Tibial nerve (tissue), 4 donors: ENCODE data around the gene NRG2. TPM values are rescaled to one million over a fixed set of nuclear protein-coding genes. Genes with fewer than 3 reads are reported as not detected.

Experiments used
- DNase-seq, 2 donors: peaks; one replicate each; pipeline ENCODE4 v3.0.0-alpha.2; 2019; ENCODE audit warnings: low spot score in 2 of 2
- H3K27ac ChIP-seq, 4 donors: fragments of 200-600 bp; sonication (generic) in 3 of 4; one replicate each; pipeline ENCODE4 v1.5.1; 2017 to 2019; ENCODE audit warnings: mild to moderate bottlenecking in 1 of 4
- H3K27me3 ChIP-seq, 2 donors: fragments of 200-600 bp; sonication (generic) in 1 of 2; one replicate each; pipeline versions ENCODE4 v1.5.1 to v1.6.0; 2017 to 2019
- H3K36me3 ChIP-seq, 3 donors: fragments of 200-600 bp; sonication (generic); one replicate each; pipeline ENCODE4 v1.5.1; 2018 to 2019
- H3K4me1 ChIP-seq, 4 donors: fragments of 200-600 bp; sonication (generic) in 3 of 4; one replicate each; pipeline ENCODE4 v1.5.1; 2017 to 2019
- H3K4me3 ChIP-seq, 4 donors: fragments of 200-600 bp; sonication (generic) in 3 of 4; one replicate each; pipeline ENCODE4 v1.5.1; 2017 to 2019; ENCODE audit warnings: mild to moderate bottlenecking in 1 of 4, moderate library complexity in 1 of 4
- H3K9me3 ChIP-seq, 4 donors: fragments of 200-600 bp; sonication (generic) in 3 of 4; one replicate each; pipeline ENCODE4 v1.5.1; 2017 to 2019
- CTCF ChIP-seq, 5 experiments: fragments of 200-600 bp in 3 of 5; fragments of 450-650 bp in 2 of 5; sonication (generic) in 3 of 5; IDR thresholded peaks; one replicate each; pipeline ENCODE4 v1.5.1; 2016 to 2019; ENCODE audit warnings: antibody characterized with exemption in 5 of 5, mild to moderate bottlenecking in 3 of 5, moderate library complexity in 2 of 5
- EP300 ChIP-seq, 2 donors: sonication (generic); formaldehyde crosslinking; IDR thresholded peaks; one replicate each; pipeline ENCODE4 v1.6.1; 2017; ENCODE audit warnings: antibody characterized with exemption in 2 of 2, mild to moderate bottlenecking in 1 of 2
- POLR2A ChIP-seq, 2 donors: fragments of 450-650 bp; IDR thresholded peaks; one replicate each; pipeline ENCODE4 v1.6.1; 2017; ENCODE audit warnings: antibody characterized with exemption in 2 of 2, mild to moderate bottlenecking in 2 of 2, moderate library complexity in 2 of 2
- WGBS, 2 donors: methylation state at CpG; one replicate each; pipeline ENCODE4 v1.1.5; 2018; 5-methylcytosine and 5-hydroxymethylcytosine counted together
- total RNA-seq, 4 donors: library from RNA; depleted of rRNA; stranded (reverse); fragments of >200 nt; gene quantifications; one replicate each; pipeline ENCODE4 v1.1.0, GENCODE V29; 2016

Gene NRG2
- total RNA-seq, 4 donors from 2014 or later = 2.0 to 5.1 (median 3.4) TPM

- 94 to 95% methylated on average over 8 of the region's 8 CpGs for WGBS, 2 donors
These were observed 187.6 kb downstream of the NRG2 start for GRCh38 chr5:139855451-139855850.

GRCh38 chr5:139854953-139855352 is 188.1 kb downstream of the NRG2 start:
- no peak for TF ChIP-seq POLR2A (IDR thresholded peaks at IDR 0.05)
- no peak for TF ChIP-seq EP300 (IDR thresholded peaks at IDR 0.05)
- TF ChIP-seq CTCF (IDR thresholded peaks at IDR 0.05) = no peak
- Histone ChIP-seq H3K27me3 (no peaks in the 10 kb centered on the region), H3K27ac (no peak overlapping the region), H3K9me3 (no peaks in the 10 kb centered on the region), H3K36me3 (peaks cover 0 to 19% (median 0%) of the 10 kb centered on the region in 3 donors), H3K4me1 (no peaks in the 10 kb centered on the region), H3K4me3 (no peak overlapping the region)
- DNase-seq = no peak
- 95% methylated on average over 5 of the region's 5 CpGs for WGBS, 2 donors

More at GRCh38 chr5:139855451-139855850, 187.6 kb downstream of the NRG2 start:
- Histone ChIP-seq H3K9me3 (no peaks in the 10 kb centered on the region), H3K27ac (no peak overlapping the region), H3K36me3 (peaks cover 0 to 19% (median 0%) of the 10 kb centered on the region in 3 donors), H3K4me3 (no peak overlapping the region), H3K4me1 (no peaks in the 10 kb centered on the region), H3K27me3 (no peaks in the 10 kb centered on the region)
- TF ChIP-seq EP300 (IDR thresholded peaks at IDR 0.05) (no peak), POLR2A (IDR thresholded peaks at IDR 0.05) (no peak), CTCF (IDR thresholded peaks at IDR 0.05) (no peak)
- DNase-seq = no peak

DNA sequence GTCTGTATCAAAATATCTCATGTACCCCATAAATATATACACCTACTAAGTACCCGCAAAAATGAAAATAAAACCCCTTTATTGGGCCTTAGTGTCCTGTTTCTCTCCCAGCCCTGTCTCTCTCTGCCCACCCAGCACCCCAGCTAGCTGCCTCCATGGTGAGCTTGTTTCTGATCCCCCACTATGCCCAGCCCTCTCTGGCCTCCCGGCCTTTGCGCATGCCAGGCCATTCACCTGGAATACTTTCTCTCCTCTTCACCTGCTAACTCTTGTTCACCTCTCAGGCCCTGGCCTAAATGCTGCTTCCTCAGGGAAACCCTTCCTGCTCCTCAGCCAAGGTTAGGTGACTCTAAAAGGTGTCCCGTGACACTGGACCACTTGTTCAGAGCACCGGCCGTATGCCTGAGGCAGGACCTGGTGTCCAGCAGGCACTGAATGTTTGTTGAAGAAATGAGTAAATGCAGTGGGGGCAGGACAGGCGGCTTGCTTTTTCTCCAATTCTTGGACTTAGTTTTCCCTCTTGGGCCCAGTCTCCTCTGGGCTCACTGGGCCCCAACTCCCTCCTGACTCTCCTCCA is 189.0 kb downstream of the NRG2 start:
- TF ChIP-seq POLR2A (IDR thresholded peaks at IDR 0.05) = no peak
- TF ChIP-seq EP300 (IDR thresholded peaks at IDR 0.05) = no peak
- TF ChIP-seq CTCF (IDR thresholded peaks at IDR 0.05) = no peak
- no peaks in the 10 kb centered on the region for H3K27me3 ChIP-seq
- peaks cover 0 to 19% (median 0%) of the 10 kb centered on the region in 3 donors for H3K36me3 ChIP-seq
- H3K27ac ChIP-seq = no peak overlapping the region
- H3K4me3 ChIP-seq = no peak overlapping the region
- 92 to 93% methylated on average over 7 of the region's 7 CpGs for WGBS, 2 donors
- no peaks in the 10 kb centered on the region for H3K9me3 ChIP-seq
- H3K4me1 ChIP-seq = no peaks in the 10 kb centered on the region
- no peak for DNase-seq

GRCh38 chr5:139852696-139853095 is 190.4 kb downstream of the NRG2 start:
- Histone ChIP-seq H3K4me1 (peaks cover 0 to 9% (median 0%) of the 10 kb centered on the region in 4 donors), H3K27ac (no peak overlapping the region), H3K27me3 (no peaks in the 10 kb centered on the region), H3K9me3 (no peaks in the 10 kb centered on the region), H3K36me3 (peaks cover 0 to 19% (median 0%) of the 10 kb centered on the region in 3 donors), H3K4me3 (no peak overlapping the region)
- TF ChIP-seq POLR2A (IDR thresholded peaks at IDR 0.05) (no peak), EP300 (IDR thresholded peaks at IDR 0.05) (no peak), CTCF (IDR thresholded peaks at IDR 0.05) (no peak)
- no peak for DNase-seq
- WGBS, 2 donors = 90 to 93% methylated on average over 8 of the region's 8 CpGs

DNA sequence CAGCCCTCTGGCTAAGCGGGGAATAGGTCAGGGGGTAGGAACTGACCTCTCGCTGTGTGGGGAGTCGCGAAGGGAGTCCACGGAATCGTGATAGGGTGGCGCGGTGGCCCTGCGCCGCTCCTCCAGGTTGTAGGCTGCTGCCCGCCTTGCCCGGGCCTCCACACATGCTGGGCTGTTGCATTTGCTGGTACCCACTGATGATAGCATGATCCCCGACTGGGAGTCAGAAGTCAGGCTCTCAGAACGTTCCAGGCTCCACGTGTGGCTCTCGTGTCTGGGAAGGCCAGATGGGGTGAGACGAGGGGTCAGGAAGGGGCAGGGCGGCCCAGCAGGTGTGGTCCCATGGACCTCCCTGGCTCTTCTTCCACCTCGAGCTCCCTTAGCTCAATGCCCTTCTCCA is 191.5 kb downstream of the NRG2 start:
- WGBS, 2 donors = 91 to 92% methylated on average over 15 to 18 of the region's 19 CpGs
- DNase-seq = no peak
- H3K9me3 ChIP-seq = no peaks in the 10 kb centered on the region

More for the DNA sequence above, 191.5 kb downstream of the NRG2 start:
- H3K27ac ChIP-seq = no peak overlapping the region
- H3K4me3 ChIP-seq = no peak overlapping the region
- H3K4me1 ChIP-seq = peaks cover 0 to 18% (median 0%) of the 10 kb centered on the region in 4 donors
- peaks cover 0 to 6% of the 10 kb centered on the region in 2 donors for H3K27me3 ChIP-seq
- no peak for TF ChIP-seq CTCF (IDR thresholded peaks at IDR 0.05)
- TF ChIP-seq POLR2A (IDR thresholded peaks at IDR 0.05) = no peak
- no peak for TF ChIP-seq EP300 (IDR thresholded peaks at IDR 0.05)
- peaks cover 0 to 19% (median 0%) of the 10 kb centered on the region in 3 donors for H3K36me3 ChIP-seq
